Ovary (tissue), 9 donors: Measurements from ENCODE around the gene IFI6. TPM values are rescaled to one million over a fixed set of nuclear protein-coding genes. Genes with fewer than 3 reads are reported as not detected.

Source experiments
- DNase-seq, 5 donors: peaks; one replicate each; pipeline ENCODE4 v3.0.0-alpha.2; 2019 to 2020
- H3K27ac ChIP-seq, 2 donors: fragments of 200-600 bp; one replicate each; pipeline versions ENCODE4 v1.5.1 to v1.8.0; 2019 to 2022
- H3K27me3 ChIP-seq: fragments of 200-600 bp; one replicate; pipeline ENCODE4 v1.8.0; 2022
- H3K36me3 ChIP-seq: fragments of 200-600 bp; sonication (generic); one replicate; pipeline ENCODE4 v1.5.1; 2019
- H3K4me1 ChIP-seq: one replicate; pipeline ENCODE4 v1.8.1; 2013; ENCODE audit warnings: mild to moderate bottlenecking, moderate library complexity; ENCODE audit not compliant: insufficient read depth
- H3K4me3 ChIP-seq: fragments of 200-600 bp; sonication (generic); one replicate; pipeline ENCODE4 v1.5.1; 2017
- H3K9me3 ChIP-seq, 2 donors: fragments of 200-600 bp in 1 of 2; sonication (generic) in 1 of 2; one replicate each; pipeline versions ENCODE4 v1.5.1 to v1.8.1; 2013 to 2019; ENCODE audit warnings: mild to moderate bottlenecking in 1 of 2, moderate library complexity in 1 of 2
- EP300 ChIP-seq: sonication (generic); formaldehyde crosslinking; IDR thresholded peaks from one replicate; pipeline ENCODE4 v1.6.1; 2017; ENCODE audit warnings: antibody characterized with exemption
- POLR2A ChIP-seq: fragments of 450-650 bp; IDR thresholded peaks from one replicate; pipeline ENCODE4 v1.6.1; 2017; ENCODE audit warnings: antibody characterized with exemption, mild to moderate bottlenecking, moderate library complexity
- WGBS, 3 donors: extraction: QIAGEN DNeasy Blood & Tissue Kit in 1 of 3; methylation state at CpG; one replicate each; pipeline versions ENCODE4 v1.1.5 to v1.1.7; 2013 to 2017; 5-methylcytosine and 5-hydroxymethylcytosine counted together
- intact Hi-C, 4 donors: fragments of 100-400 bp; cut with DNase I; formaldehyde crosslinking; loops; one replicate each; pipeline versions ENCODE4 v1.11.0 to v1.15.1; 2022 to 2023
- polyA plus RNA-seq, 2 donors: library from polyadenylated mRNA; stranded (reverse); fragments of 200-250 nt in 1 of 2; fragments of 350-450 nt in 1 of 2; fragmentation: Illumina TruSeq in 1 of 2; extraction: RNeasy Lipid Tissue Mini Kit (QIAGEN cat#74804) in 1 of 2; gene quantifications; one replicate each; pipeline ENCODE4 v1.2.3, GENCODE V29; 2013 to 2014
- total RNA-seq, 7 donors: library from RNA; depleted of rRNA in 2 of 7; stranded (reverse); fragments of >200 nt in 2 of 7; fragmentation: NEBNext Ultra II Directional in 3 of 7; extraction: Animal tissue kit (Norgen Biotek cat#: 25700) in 3 of 7; gene quantifications; one replicate each; pipeline versions ENCODE4 v1.1.0 to v1.2.4, GENCODE V29; 2016 to 2023
- TF ChIP-seq, protein P1 (sequence below), 3 donors: fragments of 450-650 bp in 2 of 3; fragments of 200-600 bp in 1 of 3; IDR thresholded peaks; one replicate each; pipeline versions ENCODE4 v1.5.1 to v1.8.0; 2016 to 2022; ENCODE audit warnings: antibody characterized with exemption in 3 of 3, mild to moderate bottlenecking in 1 of 3
- donor health status: DM: no; HTN: no; CAD: no; lungs with moderate emphysema.
- donor health status: DM: no; HTN: no; CAD: no.
- donor health status: Bipolar disorder and iron deficiency.
- donor health status: DM: yes; HTN: yes; CAD: no.
- donor health status: DM: no; HTN: no; CAD: no.
- donor health status: DM: yes; HTN: yes; CAD: no.

Gene IFI6
- total and polyA plus RNA-seq, 9 donors = 30.3 to 274 (median 61.2) TPM

- 69 to 78% (median 70%) methylated on average over 8 of the region's 8 CpGs for WGBS, 3 donors
- no peaks in the 10 kb centered on the region for H3K36me3 ChIP-seq
- DNase-seq = no peak
Observed at GRCh38 chr1:27664291-27664690, 7.7 kb downstream of the IFI6 start.

DNA sequence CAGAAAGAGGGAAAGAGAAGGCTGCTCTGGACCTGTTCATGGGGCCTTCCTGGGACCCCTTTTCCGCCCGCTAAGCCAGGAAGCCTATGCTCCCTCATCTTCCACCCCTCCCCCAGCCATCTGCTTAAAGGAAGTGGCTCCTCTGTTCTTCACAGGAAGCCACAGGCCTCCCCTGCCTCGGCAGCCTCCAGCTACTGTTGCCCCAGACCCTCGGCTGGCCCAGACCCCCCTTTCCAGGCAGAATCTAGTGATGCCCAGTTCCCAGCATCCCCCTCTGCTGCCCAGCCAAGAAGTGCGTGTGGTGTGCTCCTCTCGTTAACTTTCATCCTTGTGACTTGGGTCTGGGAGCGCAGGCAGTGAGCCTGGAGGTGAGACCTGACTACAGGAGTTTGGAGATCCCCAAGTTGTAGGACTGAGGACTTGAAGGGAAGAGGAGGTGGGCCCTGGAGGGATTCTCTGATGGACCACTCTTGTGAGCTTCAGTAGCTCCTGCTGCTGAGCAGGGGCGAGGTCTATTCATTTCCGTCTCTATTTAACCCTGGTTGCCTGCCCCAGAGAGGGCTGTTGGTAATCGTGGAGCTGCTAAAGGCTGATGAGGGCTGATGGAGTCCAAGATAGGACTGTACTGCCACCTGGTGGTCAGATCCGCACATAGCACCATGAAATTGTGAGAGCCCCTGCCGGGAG, 9.1 kb downstream of the IFI6 start:
- peak; percentile 71 to 88 (median 86) for DNase-seq
- H3K27me3 ChIP-seq = no peaks in the 10 kb centered on the region
- intact Hi-C loops = loop anchor here (2.0 to 10.0 kb wide), 8 partner anchors 51 to 366 kb away; partner anchors contain the start of genes GPR3 (in 2 of the 4) and FAM76A (in 1 of the 4)
- TF ChIP-seq POLR2A (no peak), EP300 (no peak)
- TF ChIP-seq, protein P1, sequence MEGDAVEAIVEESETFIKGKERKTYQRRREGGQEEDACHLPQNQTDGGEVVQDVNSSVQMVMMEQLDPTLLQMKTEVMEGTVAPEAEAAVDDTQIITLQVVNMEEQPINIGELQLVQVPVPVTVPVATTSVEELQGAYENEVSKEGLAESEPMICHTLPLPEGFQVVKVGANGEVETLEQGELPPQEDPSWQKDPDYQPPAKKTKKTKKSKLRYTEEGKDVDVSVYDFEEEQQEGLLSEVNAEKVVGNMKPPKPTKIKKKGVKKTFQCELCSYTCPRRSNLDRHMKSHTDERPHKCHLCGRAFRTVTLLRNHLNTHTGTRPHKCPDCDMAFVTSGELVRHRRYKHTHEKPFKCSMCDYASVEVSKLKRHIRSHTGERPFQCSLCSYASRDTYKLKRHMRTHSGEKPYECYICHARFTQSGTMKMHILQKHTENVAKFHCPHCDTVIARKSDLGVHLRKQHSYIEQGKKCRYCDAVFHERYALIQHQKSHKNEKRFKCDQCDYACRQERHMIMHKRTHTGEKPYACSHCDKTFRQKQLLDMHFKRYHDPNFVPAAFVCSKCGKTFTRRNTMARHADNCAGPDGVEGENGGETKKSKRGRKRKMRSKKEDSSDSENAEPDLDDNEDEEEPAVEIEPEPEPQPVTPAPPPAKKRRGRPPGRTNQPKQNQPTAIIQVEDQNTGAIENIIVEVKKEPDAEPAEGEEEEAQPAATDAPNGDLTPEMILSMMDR (IDR thresholded peaks at IDR 0.05) = peak; percentile 88 to 96 (median 90)
- no peak overlapping the region for H3K27ac ChIP-seq
- H3K4me3 ChIP-seq = no peak overlapping the region
- H3K36me3 ChIP-seq = no peaks in the 10 kb centered on the region
- peaks cover 8% of the 10 kb centered on the region for H3K4me1 ChIP-seq
- H3K9me3 ChIP-seq = no peaks in the 10 kb centered on the region
- WGBS, 3 donors = 33 to 35% (median 35%) methylated on average over 12 of the region's 12 CpGs

More at GRCh38 chr1:27664291-27664690, 7.7 kb downstream of the IFI6 start:
- Histone ChIP-seq H3K27ac (no peak overlapping the region), H3K27me3 (no peaks in the 10 kb centered on the region), H3K4me1 (peaks cover 8% of the 10 kb centered on the region), H3K4me3 (no peak overlapping the region), H3K9me3 (no peaks in the 10 kb centered on the region)
- intact Hi-C loops = loop anchor here (5.0 to 10.0 kb wide), 6 partner anchors 52 to 367 kb away; partner anchors contain the start of genes GPR3 (in 2 of the 4) and FAM76A (in 1 of the 4)
- TF ChIP-seq POLR2A (no peak), EP300 (no peak)
- TF ChIP-seq, protein P1 (IDR thresholded peaks at IDR 0.05) = no peak

- Histone ChIP-seq H3K4me1 (peaks cover 8% of the 10 kb centered on the region), H3K4me3 (no peak overlapping the region), H3K27me3 (no peaks in the 10 kb centered on the region), H3K36me3 (no peaks in the 10 kb centered on the region), H3K9me3 (no peaks in the 10 kb centered on the region), H3K27ac (no peak overlapping the region)
- WGBS, 3 donors = 75 to 88% (median 80%) methylated on average over 5 of the region's 5 CpGs
- intact Hi-C loops = loop anchor here (2.0 to 10.0 kb wide), 8 partner anchors 50 to 365 kb away; partner anchors contain the start of genes GPR3 (in 2 of the 4) and FAM76A (in 1 of the 4)
- no peak for DNase-seq
- no peak for TF ChIP-seq EP300
Observed at GRCh38 chr1:27662261-27662660, 9.7 kb downstream of the IFI6 start.

GRCh38 chr1:27661412-27662075, 10.4 kb downstream of the IFI6 start:
- TF ChIP-seq EP300 (no peak), POLR2A (no peak)
- TF ChIP-seq, protein P1 (IDR thresholded peaks at IDR 0.05) = no peak
- no peaks in the 10 kb centered on the region for H3K9me3 ChIP-seq
- DNase-seq = no peak
- intact Hi-C loops = loop anchor here (2.0 to 10.0 kb wide), 9 partner anchors 49 to 364 kb away; partner anchors contain the start of genes GPR3 (in 2 of the 4) and FAM76A (in 1 of the 4)
- H3K27ac ChIP-seq = no peak overlapping the region
- peaks cover 8% of the 10 kb centered on the region for H3K4me1 ChIP-seq
- no peaks in the 10 kb centered on the region for H3K27me3 ChIP-seq
- no peaks in the 10 kb centered on the region for H3K36me3 ChIP-seq
- H3K4me3 ChIP-seq = no peak overlapping the region
- 90 to 95% (median 92%) methylated on average over 8 of the region's 8 CpGs for WGBS, 3 donors
